H9 (cell line): ENCODE data around the gene PTH2R. TPM values are rescaled to one million over a fixed set of nuclear protein-coding genes. Genes with fewer than 3 reads are reported as not detected.

ENCODE experiments used
- DNase-seq: peaks from one replicate; pipeline ENCODE4 v3.0.0-alpha.2; 2017
- H2AFZ ChIP-seq: one replicate; pipeline ENCODE4 v1.6.1; 2013; ENCODE audit warnings: mild to moderate bottlenecking, low read length, control low read depth, moderate library complexity
- H2AK5ac ChIP-seq: 2 replicates; pipeline ENCODE4 v1.6.1; 2013; ENCODE audit warnings: low read length, control low read depth, mixed read lengths; ENCODE audit not compliant: insufficient read length
- H2BK120ac ChIP-seq: one replicate; pipeline ENCODE4 v1.6.1; 2013; ENCODE audit warnings: low read depth, mild to moderate bottlenecking, low read length, control low read depth, inconsistent platforms; ENCODE audit not compliant: poor library complexity, severe bottlenecking
- H2BK12ac ChIP-seq: 2 replicates; pipeline ENCODE4 v1.6.1; 2013; ENCODE audit warnings: low read length, control low read depth, mixed read lengths, low read depth; ENCODE audit not compliant: insufficient read length
- H2BK15ac ChIP-seq: 2 replicates; pipeline ENCODE4 v1.6.1; 2013; ENCODE audit warnings: low read depth, low read length, control low read depth
- H2BK20ac ChIP-seq: one replicate; pipeline ENCODE4 v1.6.1; 2013; ENCODE audit warnings: low read depth, mild to moderate bottlenecking, low read length, control low read depth, inconsistent platforms; ENCODE audit not compliant: poor library complexity, severe bottlenecking
- H2BK5ac ChIP-seq: 2 replicates; pipeline ENCODE4 v1.6.1; 2013; ENCODE audit warnings: low read length, control low read depth, mixed read lengths; ENCODE audit not compliant: insufficient read length
- H3K14ac ChIP-seq: 2 replicates; pipeline ENCODE4 v1.6.1; 2013; ENCODE audit warnings: low read length, control low read depth; ENCODE audit not compliant: insufficient read depth
- H3K18ac ChIP-seq: 2 replicates; pipeline ENCODE4 v1.6.1; 2013; ENCODE audit warnings: low read depth, mild to moderate bottlenecking, mixed read lengths, low read length, control low read depth; ENCODE audit not compliant: insufficient read length
- H3K23ac ChIP-seq: 2 replicates; pipeline ENCODE4 v1.6.1; 2013; ENCODE audit warnings: low read length, control low read depth, mixed read lengths, low read depth; ENCODE audit not compliant: insufficient read length
- H3K23me2 ChIP-seq: 2 replicates; pipeline ENCODE4 v1.6.1; 2013; ENCODE audit warnings: low read depth, mild to moderate bottlenecking, mixed read lengths, low read length, control low read depth; ENCODE audit not compliant: insufficient read length, poor library complexity, severe bottlenecking
- H3K27ac ChIP-seq: 2 replicates; pipeline ENCODE4 v1.5.1; 2013; ENCODE audit warnings: low read length, control low read depth, mixed read lengths, low read depth; ENCODE audit not compliant: insufficient read length
- H3K27me3 ChIP-seq: 2 replicates; pipeline ENCODE4 v1.6.1; 2013; ENCODE audit warnings: low read length, control low read depth, inconsistent platforms; ENCODE audit not compliant: insufficient read depth
- H3K4ac ChIP-seq: 2 replicates; pipeline ENCODE4 v1.6.1; 2013; ENCODE audit warnings: low read depth, mild to moderate bottlenecking, control low read depth, inconsistent platforms, low read length, moderate library complexity
- H3K4me1 ChIP-seq: 2 replicates; pipeline ENCODE4 v1.6.1; 2013; ENCODE audit warnings: low read length, control low read depth, inconsistent platforms; ENCODE audit not compliant: insufficient read depth
- H3K4me2 ChIP-seq: 2 replicates; pipeline ENCODE4 v1.6.1; 2013; ENCODE audit warnings: low read length, control low read depth, mixed read lengths; ENCODE audit not compliant: insufficient read length, insufficient read depth
- H3K56ac ChIP-seq: 2 replicates; pipeline ENCODE4 v1.6.1; 2013; ENCODE audit warnings: low read depth, mild to moderate bottlenecking, mixed read lengths, low read length, control low read depth; ENCODE audit not compliant: insufficient read length
- H3K79me1 ChIP-seq: 2 replicates; pipeline ENCODE4 v1.6.1; 2013; ENCODE audit warnings: low read depth, mild to moderate bottlenecking, moderate library complexity, low read length, control low read depth, inconsistent platforms; ENCODE audit not compliant: insufficient read depth, poor library complexity, severe bottlenecking
- H3K79me2 ChIP-seq: 2 replicates; pipeline ENCODE4 v1.6.1; 2013; ENCODE audit warnings: low read length, control low read depth, inconsistent platforms; ENCODE audit not compliant: insufficient read depth
- H3K9ac ChIP-seq: 2 replicates; pipeline ENCODE4 v1.6.1; 2013; ENCODE audit warnings: low read length, control low read depth, mixed read lengths; ENCODE audit not compliant: insufficient read length; ENCODE audit errors: extremely low read depth
- H3K9me3 ChIP-seq: one replicate; pipeline ENCODE4 v1.6.1; 2013; ENCODE audit warnings: low read depth, low read length, inconsistent platforms; ENCODE audit not compliant: control insufficient read depth
- H3T11ph ChIP-seq: one replicate; pipeline ENCODE4 v1.6.1; 2013; ENCODE audit warnings: mild to moderate bottlenecking, low read length, control low read depth, inconsistent platforms
- H4K20me1 ChIP-seq: one replicate; pipeline ENCODE4 v1.6.1; 2013; ENCODE audit not compliant: control insufficient read depth, insufficient read length, insufficient read depth
- H4K5ac ChIP-seq: 2 replicates; pipeline ENCODE4 v1.6.1; 2013; ENCODE audit warnings: low read depth, mild to moderate bottlenecking, mixed read lengths, low read length, control low read depth; ENCODE audit not compliant: insufficient read length
- H4K8ac ChIP-seq: replicated peaks from 2 replicates; pipeline ENCODE4 v1.6.1; 2013; ENCODE audit warnings: low read length, control low read depth, mixed read lengths, low read depth; ENCODE audit not compliant: insufficient read length
- H4K91ac ChIP-seq: 2 replicates; pipeline ENCODE4 v1.6.1; 2013; ENCODE audit warnings: low read depth, mild to moderate bottlenecking, moderate library complexity, mixed read lengths, low read length, control low read depth; ENCODE audit not compliant: insufficient read length
- H3K27ac Mint-ChIP-seq, 3 experiments: 2 replicates in 2 of 3; 3 replicates in 1 of 3; pipeline ENCODE4 v1.8.0; 2020 to 2021; ENCODE audit warnings: mixed read lengths in 3 of 3, mild to moderate bottlenecking in 1 of 3, moderate library complexity in 1 of 3
- H3K27me3 Mint-ChIP-seq: 2 replicates; pipeline ENCODE4 v1.8.0; 2021; ENCODE audit warnings: low read depth, mild to moderate bottlenecking, moderate library complexity, mixed read lengths
- H3K36me3 Mint-ChIP-seq, 3 experiments: 2 replicates in 2 of 3; 3 replicates in 1 of 3; pipeline ENCODE4 v1.8.0; 2020 to 2021; ENCODE audit warnings: low read depth in 3 of 3, mixed read lengths in 3 of 3; ENCODE audit not compliant: insufficient read depth in 1 of 3
- H3K4me1 Mint-ChIP-seq, 2 experiments: 2 replicates each; pipeline ENCODE4 v1.8.0; 2020; ENCODE audit warnings: mixed read lengths in 2 of 2
- H3K4me3 Mint-ChIP-seq, 2 experiments: 2 replicates in 1 of 2; 3 replicates in 1 of 2; pipeline ENCODE4 v1.8.0; 2020 to 2021; ENCODE audit warnings: mild to moderate bottlenecking in 2 of 2, mixed read lengths in 2 of 2, moderate library complexity in 1 of 2
- H3K9me3 Mint-ChIP-seq, 2 experiments: 2 replicates in 1 of 2; 3 replicates in 1 of 2; pipeline ENCODE4 v1.8.0; 2020; ENCODE audit warnings: mild to moderate bottlenecking in 2 of 2, mixed read lengths in 2 of 2, moderate library complexity in 1 of 2
- CTCF ChIP-seq: fragments of 200-600 bp; sonication (generic); conservative IDR thresholded peaks from 3 replicates; pipeline ENCODE4 v1.8.0; 2021; ENCODE audit warnings: antibody characterized with exemption, mild to moderate bottlenecking
- WGBS: extraction: QIAGEN DNeasy Blood & Tissue Kit; methylation state at CpG from one replicate; pipeline ENCODE4 v1.1.7; 2013; ENCODE audit warnings: missing lambda C conversion rate, low lambda C conversion rate, mixed read lengths; ENCODE audit not compliant: insufficient read length; ENCODE audit errors: extremely low coverage; 5-methylcytosine and 5-hydroxymethylcytosine counted together
- total RNA-seq: library from RNA; stranded (reverse); gene quantifications from 2 replicates; pipeline ENCODE4 v1.2.1, GENCODE V29; 2021

Gene PTH2R
- total RNA-seq, 1 experiment from 2014 or later, result 0.20 TPM

- no peaks in the 10 kb centered on the region for H3K4me1 ChIP-seq
- peaks cover 4 to 11% of the 10 kb centered on the region in 2 experiments; a peak in 3 of 5 replicates for H3K9me3 Mint-ChIP-seq
- WGBS, result no CpG with 5 or more reads among the region's 2 CpGs
- H2AK5ac ChIP-seq, result no peak overlapping the region
- H3K27me3 Mint-ChIP-seq, result no peaks in the 10 kb centered on the region
- H2BK20ac ChIP-seq, result no peak overlapping the region
- no peak overlapping the region for H3K4me3 Mint-ChIP-seq
- no peaks in the 10 kb centered on the region for H3K79me2 ChIP-seq
- H2BK120ac ChIP-seq, result no peak overlapping the region
- DNase-seq, result no peak
- no peak overlapping the region for H3K4ac ChIP-seq
- peaks cover 0 to 9% (median 2%) of the 10 kb centered on the region in 3 experiments; a peak in 3 of 7 replicates for H3K36me3 Mint-ChIP-seq
- H2BK15ac ChIP-seq, result no peak overlapping the region
- no peaks in the 10 kb centered on the region for H3K27me3 ChIP-seq
- no peak overlapping the region for H3K18ac ChIP-seq
- H2BK5ac ChIP-seq, result no peak overlapping the region
- no peaks in the 10 kb centered on the region for H3K9me3 ChIP-seq
- H4K91ac ChIP-seq, result no peak overlapping the region
- no peak overlapping the region for H3K27ac Mint-ChIP-seq
- H3K9ac ChIP-seq, result no peak overlapping the region
- H4K20me1 ChIP-seq, result no peaks in the 10 kb centered on the region
- H3K4me1 Mint-ChIP-seq, result no peaks in the 10 kb centered on the region
- no peak for TF ChIP-seq CTCF
- no peak overlapping the region for H2AFZ ChIP-seq
- no peaks in the 10 kb centered on the region for H3K23me2 ChIP-seq
- H3K27ac ChIP-seq, result no peak overlapping the region
- no peak overlapping the region for H2BK12ac ChIP-seq
- no peak overlapping the region for H4K5ac ChIP-seq
- no peak overlapping the region for H3K14ac ChIP-seq
- H3K56ac ChIP-seq, result no peak overlapping the region
- no peaks in the 10 kb centered on the region for H3K79me1 ChIP-seq
- H4K8ac ChIP-seq, result no peak overlapping the region
- H3K4me2 ChIP-seq, result no peak overlapping the region
- H3K23ac ChIP-seq, result no peak overlapping the region
- no peak overlapping the region for H3T11ph ChIP-seq
Observed at GRCh38 chr2:208415897-208416296, 9.3 kb downstream of the PTH2R start.
